ENCODE results near the gene LCNL1. TPM values are rescaled to one million over a fixed set of nuclear protein-coding genes. Genes with fewer than 3 reads are reported as not detected.

LCNL1 gene
- total and polyA plus RNA-seq, 8 donors: 0.38 to 2.7 (median 1.2) TPM

DNA sequence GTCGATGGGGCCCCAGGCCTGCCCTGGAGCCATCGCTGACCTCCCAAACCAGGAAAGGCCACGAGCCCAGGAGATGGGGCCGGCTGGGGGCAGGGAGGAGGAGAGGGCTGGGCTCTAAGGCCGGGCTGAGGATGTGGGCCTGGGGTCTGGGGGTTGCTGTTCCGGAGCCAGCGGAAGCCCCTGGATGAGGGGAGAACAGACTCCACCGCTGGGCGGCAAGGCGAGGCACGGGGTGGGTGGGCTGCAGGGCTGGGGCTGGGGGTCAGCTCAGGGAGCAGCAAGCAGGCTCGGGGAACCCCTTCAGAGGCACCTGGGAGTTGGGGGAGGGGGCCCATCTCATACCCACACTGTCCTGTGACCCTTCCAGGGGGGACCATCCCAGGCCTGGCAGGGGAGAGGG is 19.0 kb upstream of the LCNL1 start:
- no peak for TF ChIP-seq CTCF (IDR thresholded peaks at IDR 0.05)
- no peak overlapping the region for H3K4me3 ChIP-seq
- peaks cover 0 to 8% of the 10 kb centered on the region in 2 donors for H3K27me3 ChIP-seq
- H3K9me3 ChIP-seq: no peaks in the 10 kb centered on the region
- H3K36me3 ChIP-seq: no peaks in the 10 kb centered on the region
- intact Hi-C loops (cut with DNase I): no loop called here
- no peak overlapping the region for H3K27ac ChIP-seq
- H3K4me1 ChIP-seq: peaks cover 0 to 20% of the 10 kb centered on the region in 2 donors
- ATAC-seq (no peak), DNase-seq (no peak)

GRCh38 chr9:136964171-136964689 is 18.6 kb upstream of the LCNL1 start:
- H3K27ac ChIP-seq: no peak overlapping the region
- no peak overlapping the region for H3K4me3 ChIP-seq
- no peaks in the 10 kb centered on the region for H3K36me3 ChIP-seq
- intact Hi-C loops (cut with DNase I): no loop called here
- no peaks in the 10 kb centered on the region for H3K9me3 ChIP-seq
- no peak for TF ChIP-seq CTCF (IDR thresholded peaks at IDR 0.05)
- H3K4me1 ChIP-seq: peaks cover 0 to 20% of the 10 kb centered on the region in 2 donors
- no peak for ATAC-seq
- peaks cover 0 to 8% of the 10 kb centered on the region in 2 donors for H3K27me3 ChIP-seq
- DNase-seq: no peak

- peaks cover 0 to 8% of the 10 kb centered on the region in 2 donors for H3K27me3 ChIP-seq
- no peak overlapping the region for H3K4me3 ChIP-seq
- no peak overlapping the region for H3K27ac ChIP-seq
- H3K36me3 ChIP-seq: no peaks in the 10 kb centered on the region
- no peaks in the 10 kb centered on the region for H3K9me3 ChIP-seq
- intact Hi-C loops (cut with DNase I): no loop called here
- peaks cover 0 to 13% of the 10 kb centered on the region in 2 donors for H3K4me1 ChIP-seq
- no peak for ATAC-seq
- no peak for TF ChIP-seq CTCF (IDR thresholded peaks at IDR 0.05)
- no peak for DNase-seq
These were observed 17.9 kb upstream of the LCNL1 start for GRCh38 chr9:136964833-136965422.

DNA sequence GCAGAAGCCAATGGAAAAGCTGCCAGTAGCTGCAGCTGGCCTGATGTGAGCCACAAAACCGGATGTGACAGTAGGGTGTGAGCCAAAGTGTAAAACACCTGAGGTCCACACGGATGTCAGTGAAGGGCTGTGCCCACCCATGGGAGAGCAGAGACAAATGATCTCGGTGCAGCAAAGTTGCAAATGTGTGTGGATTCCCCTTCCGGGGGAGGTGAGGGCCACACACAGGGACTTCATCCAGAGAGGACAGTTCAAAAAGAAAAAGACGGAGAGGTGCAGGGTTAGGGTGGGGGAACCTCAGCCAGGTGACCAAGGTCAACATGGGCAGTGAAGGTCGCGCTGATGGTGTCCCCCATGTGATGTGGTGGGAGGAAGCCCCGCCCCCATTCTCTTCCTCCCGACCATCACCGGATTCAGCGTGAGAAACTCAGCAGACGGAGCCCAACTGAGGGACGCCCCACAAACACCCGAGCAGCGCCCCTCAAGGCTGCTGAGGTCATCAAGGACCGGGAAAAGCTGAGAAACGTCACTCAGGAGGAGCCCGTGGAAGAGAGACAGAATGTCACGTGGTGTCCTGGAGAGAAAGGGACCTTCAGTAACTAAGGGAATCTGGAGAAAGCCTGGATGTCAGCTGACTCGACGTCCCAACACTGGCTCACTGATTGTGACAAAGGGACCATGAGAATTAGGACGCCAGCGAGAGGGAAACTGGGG is 16.9 kb upstream of the LCNL1 start:
- intact Hi-C loops (cut with DNase I): no loop called here
- no peak for DNase-seq
- Histone ChIP-seq H3K9me3 (no peaks in the 10 kb centered on the region), H3K36me3 (no peaks in the 10 kb centered on the region), H3K4me1 (peaks cover 0 to 12% of the 10 kb centered on the region in 2 donors), H3K27me3 (peaks cover 0 to 8% of the 10 kb centered on the region in 2 donors), H3K4me3 (no peak overlapping the region), H3K27ac (no peak overlapping the region)
- no peak for ATAC-seq
- TF ChIP-seq CTCF (IDR thresholded peaks at IDR 0.05): no peak

DNA sequence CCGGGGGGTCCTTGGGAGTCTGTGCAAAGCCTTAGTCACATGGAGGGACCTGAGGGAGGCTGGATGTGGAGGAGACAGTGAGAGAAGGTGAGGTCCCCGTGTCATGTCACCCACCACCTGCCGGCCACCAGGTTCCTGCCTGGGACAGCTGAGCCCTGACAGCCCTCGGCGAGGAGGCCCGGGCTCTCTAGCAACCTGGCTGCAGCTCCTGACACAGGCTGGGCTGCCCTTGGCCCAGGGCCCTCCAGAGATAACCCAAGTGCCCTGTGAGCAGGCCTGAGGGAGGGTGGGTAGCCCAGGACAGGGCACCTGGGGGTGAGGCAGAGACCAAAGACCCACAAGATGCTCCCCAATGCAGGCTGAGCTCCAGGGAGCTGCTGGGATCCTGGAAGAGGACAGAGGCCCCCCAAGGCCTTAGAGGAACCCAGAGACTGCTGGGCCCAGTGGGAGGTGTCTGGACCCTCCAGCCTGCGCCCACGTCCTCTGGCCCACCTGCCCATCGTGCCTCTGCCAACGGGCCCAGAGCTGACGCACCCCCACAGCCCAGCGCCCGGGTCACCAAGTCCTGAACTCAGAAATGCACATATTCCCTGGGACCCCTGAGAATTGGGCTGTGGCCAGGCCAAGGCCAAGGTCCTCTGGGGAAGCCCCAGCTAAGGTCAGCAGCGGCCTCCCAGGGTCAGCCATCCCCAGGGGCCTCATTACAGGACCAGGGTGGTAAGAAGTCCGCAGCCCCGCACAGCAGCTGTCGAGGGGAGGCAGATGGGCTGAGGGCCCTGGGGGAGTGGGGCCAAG is 14.3 kb upstream of the LCNL1 start:
- no peak overlapping the region for H3K4me3 ChIP-seq
- peaks cover 0 to 13% of the 10 kb centered on the region in 2 donors for H3K4me1 ChIP-seq
- DNase-seq: no peak
- intact Hi-C loops (cut with DNase I): no loop called here
- peaks cover 0 to 8% of the 10 kb centered on the region in 2 donors for H3K27me3 ChIP-seq
- no peak for TF ChIP-seq CTCF (IDR thresholded peaks at IDR 0.05)
- no peaks in the 10 kb centered on the region for H3K9me3 ChIP-seq
- no peak for ATAC-seq
- H3K36me3 ChIP-seq: no peaks in the 10 kb centered on the region
- no peak overlapping the region for H3K27ac ChIP-seq
